HepG2 (cell line): ENCODE measurements around the gene ALB. TPM values are rescaled to one million over a fixed set of nuclear protein-coding genes. Genes with fewer than 3 reads are reported as not detected.
A peak's percentile ranks its signal among the peaks of the same experiment; 100 is the strongest.

Source experiments
- CEBPG ChIP-seq: IDR thresholded peaks from 2 replicates; pipeline ENCODE4 v1.6.1; 2016
- CHD4 ChIP-seq: fragments of 200-600 bp; sonication (generic); IDR thresholded peaks from 2 replicates; pipeline ENCODE4 v1.7.0; 2017; ENCODE audit warnings: mild to moderate bottlenecking, low read length, borderline replicate concordance
- FOXJ3 ChIP-seq: sonication (generic); formaldehyde crosslinking; IDR thresholded peaks from 2 replicates; pipeline ENCODE4 v1.4.0; 2020; ENCODE audit warnings: missing genetic modification reagents, mild to moderate bottlenecking, borderline replicate concordance
- GFI1 ChIP-seq: sonication (generic); formaldehyde crosslinking; IDR thresholded peaks from 2 replicates; pipeline ENCODE4 v1.5.0; 2020; ENCODE audit warnings: missing genetic modification reagents, mild to moderate bottlenecking, borderline replicate concordance
- HOXD1 ChIP-seq: sonication (generic); formaldehyde crosslinking; IDR thresholded peaks from 2 replicates; pipeline ENCODE4 v1.5.0; 2020; ENCODE audit warnings: missing genetic modification reagents
- MXI1 ChIP-seq: IDR thresholded peaks from 3 replicates; pipeline ENCODE4 v1.6.1; 2012; ENCODE audit warnings: low read depth, low read length, inconsistent platforms, borderline replicate concordance
- NAIF1 ChIP-seq: sonication (generic); formaldehyde crosslinking; IDR thresholded peaks from 2 replicates; pipeline ENCODE4 v1.5.0; 2020; ENCODE audit warnings: mild to moderate bottlenecking, missing genetic modification reagents, borderline replicate concordance
- SPEN ChIP-seq: sonication (generic); formaldehyde crosslinking; IDR thresholded peaks from 2 replicates; pipeline ENCODE4 v1.5.1; 2020; ENCODE audit warnings: low read depth, mild to moderate bottlenecking, missing genetic modification reagents
- ZBTB7A ChIP-seq: sonication (generic); formaldehyde crosslinking; IDR thresholded peaks from 2 replicates; pipeline ENCODE4 v1.8.0; 2022; ENCODE audit warnings: mild to moderate bottlenecking, missing genetic modification reagents
- ZFY ChIP-seq: sonication (generic); formaldehyde crosslinking; IDR thresholded peaks from 2 replicates; pipeline ENCODE4 v1.4.0; 2020; ENCODE audit warnings: missing genetic modification reagents
- ZKSCAN5 ChIP-seq: sonication (generic); formaldehyde crosslinking; IDR thresholded peaks from 2 replicates; pipeline ENCODE4 v1.5.1; 2020; ENCODE audit warnings: mild to moderate bottlenecking, missing genetic modification reagents
- ZNF121 ChIP-seq: sonication (generic); formaldehyde crosslinking; IDR thresholded peaks from 2 replicates; pipeline ENCODE4 v1.5.0; 2020; ENCODE audit warnings: mild to moderate bottlenecking, missing genetic modification reagents
- ZNF124 ChIP-seq: sonication (generic); formaldehyde crosslinking; IDR thresholded peaks from 2 replicates; pipeline ENCODE4 v1.4.0; 2020; ENCODE audit warnings: missing genetic modification reagents
- ZNF260 ChIP-seq: sonication (generic); formaldehyde crosslinking; IDR thresholded peaks from 2 replicates; pipeline ENCODE4 v1.4.0; 2020; ENCODE audit warnings: missing genetic modification reagents, low read depth, mild to moderate bottlenecking, borderline replicate concordance
- ZNF337 ChIP-seq: sonication (generic); formaldehyde crosslinking; IDR thresholded peaks from 2 replicates; pipeline ENCODE4 v1.5.1; 2020; ENCODE audit warnings: missing genetic modification reagents, low read depth, mild to moderate bottlenecking, borderline replicate concordance
- ZNF510 ChIP-seq: sonication (generic); formaldehyde crosslinking; IDR thresholded peaks from 2 replicates; pipeline ENCODE4 v1.4.0; 2020; ENCODE audit warnings: low read depth, mild to moderate bottlenecking, missing genetic modification reagents
- ZNF556 ChIP-seq: sonication (generic); formaldehyde crosslinking; IDR thresholded peaks from 2 replicates; pipeline ENCODE4 v1.4.0; 2020; ENCODE audit warnings: mild to moderate bottlenecking, missing genetic modification reagents, borderline replicate concordance
- ZNF589 ChIP-seq: sonication (generic); formaldehyde crosslinking; conservative IDR thresholded peaks from 2 replicates; pipeline ENCODE4 v1.8.0; 2022; ENCODE audit warnings: mild to moderate bottlenecking, moderate library complexity, missing genetic modification reagents
- ZNF737 ChIP-seq: sonication (generic); formaldehyde crosslinking; IDR thresholded peaks from 2 replicates; pipeline ENCODE4 v1.5.0; 2020; ENCODE audit warnings: missing genetic modification reagents, mild to moderate bottlenecking, borderline replicate concordance
- ZSCAN25 ChIP-seq: sonication (generic); formaldehyde crosslinking; IDR thresholded peaks from 2 replicates; pipeline ENCODE4 v1.8.0; 2022; ENCODE audit warnings: mild to moderate bottlenecking, missing genetic modification reagents
- polyA plus RNA-seq, 8 experiments: library from polyadenylated mRNA; depleted of rRNA in 3 of 8; stranded (reverse) in 7 of 8; unstranded in 1 of 8; fragments of >200 nt; fragmentation: Illumina TruSeq in 4 of 8; extraction: Trizol in 4 of 8; gene quantifications; 2 replicates each; pipeline versions ENCODE4 v1.2.1 to v1.2.3, GENCODE V29; 2011 to 2016; ENCODE audit warnings: low read depth in 4 of 8, missing spikeins in 1 of 8, mixed read lengths in 1 of 8; ENCODE audit not compliant: insufficient read depth in 1 of 8
- total RNA-seq, 5 experiments: library from RNA; depleted of rRNA; stranded (reverse); fragments of >200 nt; fragmentation: Illumina TruSeq; extraction: Trizol; gene quantifications; 2 replicates each; pipeline ENCODE4 v1.2.3, GENCODE V29; 2016; ENCODE audit warnings: low read depth in 1 of 5
- TF ChIP-seq, protein P1 (sequence below), 2 experiments: sonication (generic) in 1 of 2; formaldehyde crosslinking in 1 of 2; IDR thresholded peaks; 2 replicates each; pipeline versions ENCODE4 v1.6.1 to v1.9.0; 2014 to 2022; ENCODE audit warnings: antibody characterized with exemption in 1 of 2, borderline replicate concordance in 1 of 2, inconsistent platforms in 1 of 2, low read depth in 1 of 2, missing genetic modification reagents in 1 of 2
- TF ChIP-seq, protein P2 (sequence below): fragments of 450-650 bp; IDR thresholded peaks from 2 replicates; pipeline ENCODE4 v1.6.1; 2016
- TF ChIP-seq, protein P3 (sequence below): sonication (generic); formaldehyde crosslinking; IDR thresholded peaks from 2 replicates; pipeline ENCODE4 v1.8.1; 2022; ENCODE audit warnings: mild to moderate bottlenecking, missing genetic modification reagents

The ALB gene
- total and polyA plus RNA-seq, 2 of the 13 experiments (the other 11 are each of a cell fraction or from before 2014, with no cell fraction given): 22,259 to 22,625 TPM

DNA sequence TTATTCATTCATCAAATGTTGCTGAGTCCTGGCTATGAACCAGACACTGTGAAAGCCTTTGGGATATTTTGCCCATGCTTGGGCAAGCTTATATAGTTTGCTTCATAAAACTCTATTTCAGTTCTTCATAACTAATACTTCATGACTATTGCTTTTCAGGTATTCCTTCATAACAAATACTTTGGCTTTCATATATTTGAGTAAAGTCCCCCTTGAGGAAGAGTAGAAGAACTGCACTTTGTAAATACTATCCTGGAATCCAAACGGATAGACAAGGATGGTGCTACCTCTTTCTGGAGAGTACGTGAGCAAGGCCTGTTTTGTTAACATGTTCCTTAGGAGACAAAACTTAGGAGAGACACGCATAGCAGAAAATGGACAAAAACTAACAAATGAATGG lies 30.2 kb downstream of the ALB start (continued):
- TF ChIP-seq CHD4 (no peak), ZNF556 (no peak), ZNF124 (CRISPR knock-in tag) (no peak), ZNF260 (CRISPR knock-in tag) (no peak), GFI1 (CRISPR knock-in tag) (no peak), ZKSCAN5 (CRISPR knock-in tag) (no peak), CEBPG (CRISPR knock-in tag) (no peak), ZNF737 (CRISPR knock-in tag) (no peak), ZNF337 (CRISPR knock-in tag) (no peak), ZSCAN25 (CRISPR knock-in tag) (no peak), SPEN (no peak), ZNF589 (CRISPR knock-in tag) (no peak), ZFY (CRISPR knock-in tag) (peak; percentile 35; the same call in 1 of the 2 replicates), ZNF121 (no peak), NAIF1 (no peak), HOXD1 (CRISPR knock-in tag) (no peak), ZBTB7A (CRISPR knock-in tag) (no peak), FOXJ3 (no peak), MXI1 (no peak), ZNF510 (CRISPR knock-in tag) (no peak)
- TF ChIP-seq, protein P1, sequence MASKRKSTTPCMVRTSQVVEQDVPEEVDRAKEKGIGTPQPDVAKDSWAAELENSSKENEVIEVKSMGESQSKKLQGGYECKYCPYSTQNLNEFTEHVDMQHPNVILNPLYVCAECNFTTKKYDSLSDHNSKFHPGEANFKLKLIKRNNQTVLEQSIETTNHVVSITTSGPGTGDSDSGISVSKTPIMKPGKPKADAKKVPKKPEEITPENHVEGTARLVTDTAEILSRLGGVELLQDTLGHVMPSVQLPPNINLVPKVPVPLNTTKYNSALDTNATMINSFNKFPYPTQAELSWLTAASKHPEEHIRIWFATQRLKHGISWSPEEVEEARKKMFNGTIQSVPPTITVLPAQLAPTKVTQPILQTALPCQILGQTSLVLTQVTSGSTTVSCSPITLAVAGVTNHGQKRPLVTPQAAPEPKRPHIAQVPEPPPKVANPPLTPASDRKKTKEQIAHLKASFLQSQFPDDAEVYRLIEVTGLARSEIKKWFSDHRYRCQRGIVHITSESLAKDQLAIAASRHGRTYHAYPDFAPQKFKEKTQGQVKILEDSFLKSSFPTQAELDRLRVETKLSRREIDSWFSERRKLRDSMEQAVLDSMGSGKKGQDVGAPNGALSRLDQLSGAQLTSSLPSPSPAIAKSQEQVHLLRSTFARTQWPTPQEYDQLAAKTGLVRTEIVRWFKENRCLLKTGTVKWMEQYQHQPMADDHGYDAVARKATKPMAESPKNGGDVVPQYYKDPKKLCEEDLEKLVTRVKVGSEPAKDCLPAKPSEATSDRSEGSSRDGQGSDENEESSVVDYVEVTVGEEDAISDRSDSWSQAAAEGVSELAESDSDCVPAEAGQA (IDR thresholded peaks at IDR 0.05; ENCODE audit: low read depth): no peak
- TF ChIP-seq, protein P1 (CRISPR knock-in tag; IDR thresholded peaks at IDR 0.05; ENCODE audit: borderline replicate concordance): no peak
- TF ChIP-seq, protein P2, sequence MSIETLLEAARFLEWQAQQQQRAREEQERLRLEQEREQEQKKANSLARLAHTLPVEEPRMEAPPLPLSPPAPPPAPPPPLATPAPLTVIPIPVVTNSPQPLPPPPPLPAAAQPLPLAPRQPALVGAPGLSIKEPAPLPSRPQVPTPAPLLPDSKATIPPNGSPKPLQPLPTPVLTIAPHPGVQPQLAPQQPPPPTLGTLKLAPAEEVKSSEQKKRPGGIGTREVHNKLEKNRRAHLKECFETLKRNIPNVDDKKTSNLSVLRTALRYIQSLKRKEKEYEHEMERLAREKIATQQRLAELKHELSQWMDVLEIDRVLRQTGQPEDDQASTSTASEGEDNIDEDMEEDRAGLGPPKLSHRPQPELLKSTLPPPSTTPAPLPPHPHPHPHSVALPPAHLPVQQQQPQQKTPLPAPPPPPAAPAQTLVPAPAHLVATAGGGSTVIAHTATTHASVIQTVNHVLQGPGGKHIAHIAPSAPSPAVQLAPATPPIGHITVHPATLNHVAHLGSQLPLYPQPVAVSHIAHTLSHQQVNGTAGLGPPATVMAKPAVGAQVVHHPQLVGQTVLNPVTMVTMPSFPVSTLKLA: no peak
- TF ChIP-seq, protein P3, sequence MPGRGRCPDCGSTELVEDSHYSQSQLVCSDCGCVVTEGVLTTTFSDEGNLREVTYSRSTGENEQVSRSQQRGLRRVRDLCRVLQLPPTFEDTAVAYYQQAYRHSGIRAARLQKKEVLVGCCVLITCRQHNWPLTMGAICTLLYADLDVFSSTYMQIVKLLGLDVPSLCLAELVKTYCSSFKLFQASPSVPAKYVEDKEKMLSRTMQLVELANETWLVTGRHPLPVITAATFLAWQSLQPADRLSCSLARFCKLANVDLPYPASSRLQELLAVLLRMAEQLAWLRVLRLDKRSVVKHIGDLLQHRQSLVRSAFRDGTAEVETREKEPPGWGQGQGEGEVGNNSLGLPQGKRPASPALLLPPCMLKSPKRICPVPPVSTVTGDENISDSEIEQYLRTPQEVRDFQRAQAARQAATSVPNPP (CRISPR knock-in tag): no peak
